Ishikawa (cell line): ENCODE measurements around the gene HMCN1.

ENCODE experiments used
- EGR1 ChIP-seq: IDR thresholded peaks from 2 replicates; pipeline ENCODE4 v1.6.1; 2012
- EP300 ChIP-seq: IDR thresholded peaks from 2 replicates; pipeline ENCODE4 v1.6.1; 2012; ENCODE audit warnings: borderline replicate concordance
- FOXM1 ChIP-seq: IDR thresholded peaks from 2 replicates; pipeline ENCODE4 v1.6.1; 2012; ENCODE audit warnings: low read depth, borderline replicate concordance
- MAX ChIP-seq: IDR thresholded peaks from 2 replicates; pipeline ENCODE4 v1.6.1; 2012
- NFIC ChIP-seq: IDR thresholded peaks from 2 replicates; pipeline ENCODE4 v1.6.1; 2012
- USF1 ChIP-seq: IDR thresholded peaks from 2 replicates; pipeline ENCODE4 v1.6.1; 2012

GRCh38 chr1:185987611-185988321 is 253.6 kb downstream of the HMCN1 start:
- TF ChIP-seq EGR1 (no peak), FOXM1 (no peak), MAX (no peak), USF1 (no peak), EP300 (no peak), NFIC (no peak)
